NCI-H1436 treated with DMSO at 0.1 percent for 48 hours (cell line): ENCODE results near the gene BPIFA3.

Experiments
- DNase-seq: peaks from one replicate; lab custom pipeline; 2025; lab: John Stamatoyannopoulos, UW

The BPIFA3 gene

GRCh38 chr20:33224399-33224798, 7.2 kb downstream of the BPIFA3 start:
- DNase-seq: no peak

DNA sequence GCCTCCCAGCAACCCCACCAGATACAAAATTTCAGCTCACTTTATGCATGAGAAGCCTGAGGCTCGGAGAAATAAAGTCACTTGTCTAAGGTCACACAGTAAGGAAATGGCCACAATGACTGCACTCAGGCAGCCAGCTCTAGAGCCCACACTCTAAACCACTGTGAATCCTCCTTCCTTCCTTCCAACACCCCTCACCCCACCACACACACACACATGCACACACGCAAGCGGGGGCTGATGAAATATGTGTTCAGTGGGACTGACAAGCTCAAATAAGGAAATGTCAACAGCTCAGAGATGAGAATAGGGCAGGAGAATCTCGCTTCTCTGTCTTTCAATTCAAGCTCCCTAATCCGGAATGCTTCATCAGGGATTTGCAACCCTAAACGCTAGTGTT, 12.7 kb downstream of the BPIFA3 start:
- no peak for DNase-seq

GRCh38 chr20:33231237-33231636, 14.1 kb downstream of the BPIFA3 start:
- no peak for DNase-seq

DNA sequence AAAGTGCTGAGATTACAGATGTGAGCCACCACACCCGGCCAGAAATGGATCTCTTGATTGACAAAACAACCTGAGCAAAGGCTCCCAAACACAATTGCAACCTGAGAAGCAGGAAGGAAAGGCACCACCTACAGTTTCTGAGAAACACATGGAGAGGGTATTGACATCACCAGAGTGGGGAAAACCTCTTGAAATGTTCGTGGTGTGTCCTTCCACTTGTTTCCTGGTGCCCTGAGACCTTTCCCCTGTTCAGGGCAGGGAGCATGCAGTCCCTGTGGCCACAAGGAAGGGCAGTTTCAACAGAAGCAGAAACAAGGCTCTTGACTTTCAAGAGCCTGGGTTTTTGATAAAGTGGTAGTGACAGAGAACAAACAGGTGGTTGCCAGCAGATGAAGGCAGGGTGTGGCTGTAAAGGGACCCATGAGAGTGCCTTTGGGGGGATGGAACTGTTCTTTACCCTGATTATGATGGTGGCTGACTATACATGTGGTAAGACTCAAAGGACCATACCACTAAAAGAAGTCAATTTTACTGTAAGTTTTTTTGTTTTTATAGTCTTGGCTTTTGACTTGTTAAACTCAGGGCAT, 15.4 kb downstream of the BPIFA3 start:
- peak; percentile 11 for DNase-seq

GRCh38 chr20:33233129-33233774, 16.1 kb downstream of the BPIFA3 start:
- no peak for DNase-seq

GRCh38 chr20:33234050-33234449, 16.9 kb downstream of the BPIFA3 start:
- no peak for DNase-seq

DNA sequence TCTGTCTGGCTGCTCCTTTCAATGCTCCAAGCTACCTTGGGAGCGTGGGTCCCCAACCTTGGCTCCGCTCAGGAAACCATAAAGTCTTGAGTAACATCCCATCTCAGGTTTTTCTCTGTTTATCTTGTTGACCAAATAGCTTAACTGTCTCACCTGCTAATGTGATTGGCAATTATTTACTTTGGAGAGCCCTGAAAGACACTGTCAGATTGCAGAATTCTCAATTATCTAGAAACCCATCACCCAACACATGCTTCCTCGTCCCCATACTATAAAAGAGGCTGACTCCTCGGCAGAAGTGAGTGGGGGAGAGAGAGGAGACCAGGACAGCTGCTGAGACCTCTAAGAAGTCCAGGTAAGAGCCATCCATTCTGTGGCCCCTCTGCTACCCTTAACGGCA, 18.5 kb downstream of the BPIFA3 start, which contains the start of gene BPIFA1:
Gene BPIFA1 (plus strand): TSS at position 301 of the 400 bp plus-strand sequence. CDS start 1,716 bp downstream, outside the sequence.
- no peak for DNase-seq

- no peak for DNase-seq
Observed at GRCh38 chr20:33236351-33236750, 19.2 kb downstream of the BPIFA3 start.

DNA sequence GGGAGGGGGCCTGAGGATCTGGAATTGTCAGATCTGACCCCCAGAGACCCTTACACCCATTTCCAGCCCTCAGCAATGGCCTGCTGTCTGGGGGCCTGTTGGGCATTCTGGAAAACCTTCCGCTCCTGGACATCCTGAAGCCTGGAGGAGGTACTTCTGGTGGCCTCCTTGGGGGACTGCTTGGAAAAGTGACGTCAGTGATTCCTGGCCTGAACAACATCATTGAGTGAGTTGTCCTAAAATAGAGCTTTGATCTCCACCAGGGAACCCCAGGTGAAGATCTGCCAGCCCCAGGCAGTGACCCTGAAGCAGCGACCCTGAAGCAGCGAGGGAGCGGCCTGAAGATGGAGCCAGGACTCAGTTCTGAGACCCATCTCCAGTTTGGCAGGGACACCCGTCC, 20.8 kb downstream of the BPIFA3 start:
- no peak for DNase-seq

- DNase-seq: no peak
Observed at GRCh38 chr20:33239418-33239817, 22.3 kb downstream of the BPIFA3 start.

DNA sequence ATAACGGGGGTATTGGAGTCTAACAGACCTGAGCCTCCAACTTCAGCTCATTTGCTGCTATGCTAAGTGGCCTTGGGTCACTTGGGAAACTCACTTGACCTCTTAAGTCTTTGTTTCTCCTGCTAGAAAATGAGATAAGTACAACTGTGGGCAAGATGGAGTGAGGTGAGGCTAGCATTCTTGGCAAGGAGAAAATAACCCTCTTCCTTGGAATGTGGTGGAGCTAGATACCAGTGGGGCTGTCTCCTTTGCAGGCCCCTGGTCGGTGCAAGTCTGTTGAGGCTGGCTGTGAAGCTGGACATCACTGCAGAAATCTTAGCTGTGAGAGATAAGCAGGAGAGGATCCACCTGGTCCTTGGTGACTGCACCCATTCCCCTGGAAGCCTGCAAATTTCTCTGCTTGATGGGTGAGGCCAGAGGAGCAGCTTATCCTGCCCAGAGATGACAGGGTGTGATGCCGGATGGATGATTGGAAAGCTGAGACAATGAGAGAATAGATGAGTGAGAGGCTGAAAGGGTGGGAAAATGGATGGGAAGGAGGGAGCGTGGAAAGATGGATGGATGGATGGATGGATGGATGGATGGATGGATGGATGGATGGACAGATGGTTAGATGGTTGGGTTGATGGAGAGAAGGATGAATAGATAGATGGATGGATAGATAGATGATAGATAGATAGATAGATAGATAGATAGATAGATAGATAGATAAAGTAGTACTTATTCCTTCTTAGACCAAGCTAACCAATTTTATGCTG, 23.0 kb downstream of the BPIFA3 start:
- DNase-seq: no peak

GRCh38 chr20:33240923-33241322, 23.8 kb downstream of the BPIFA3 start:
- no peak for DNase-seq

DNA sequence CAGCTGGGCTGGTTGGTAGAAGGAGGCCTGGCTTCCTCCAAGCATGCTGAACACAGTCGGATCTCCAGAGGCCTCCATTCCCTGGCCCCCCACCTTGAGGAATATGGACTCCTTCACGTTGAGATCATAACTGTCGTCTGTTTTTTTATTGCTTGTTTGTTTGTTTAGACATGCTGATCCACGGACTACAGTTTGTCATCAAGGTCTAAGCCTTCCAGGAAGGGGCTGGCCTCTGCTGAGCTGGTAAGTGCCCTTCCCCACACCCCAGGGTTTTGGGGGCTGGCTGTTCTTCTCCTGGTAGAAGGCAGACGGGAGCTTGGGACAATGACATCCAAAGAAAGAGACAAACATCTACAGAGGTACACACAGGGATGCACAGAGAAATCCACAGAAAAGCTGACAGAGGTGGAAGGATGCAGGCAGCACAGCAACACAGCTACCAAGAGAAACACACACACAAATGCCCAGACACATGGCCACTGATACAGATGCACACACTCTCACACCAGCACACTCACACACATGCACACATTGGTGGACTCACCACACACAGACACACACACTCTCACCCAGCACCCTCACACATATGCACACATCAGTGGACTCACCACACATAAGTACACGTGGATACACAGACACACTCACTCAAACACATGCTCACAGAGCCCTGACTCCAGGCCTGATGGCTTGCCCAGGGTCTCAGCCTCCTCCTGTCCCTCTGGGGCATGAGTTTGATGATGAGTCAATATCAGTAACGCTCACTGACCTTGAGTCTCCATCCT, 25.4 kb downstream of the BPIFA3 start:
- no peak for DNase-seq

GRCh38 chr20:33246077-33246476, 28.9 kb downstream of the BPIFA3 start:
- DNase-seq: no peak

- DNase-seq: no peak
Observed at GRCh38 chr20:33249456-33249855, 32.3 kb downstream of the BPIFA3 start.

DNA sequence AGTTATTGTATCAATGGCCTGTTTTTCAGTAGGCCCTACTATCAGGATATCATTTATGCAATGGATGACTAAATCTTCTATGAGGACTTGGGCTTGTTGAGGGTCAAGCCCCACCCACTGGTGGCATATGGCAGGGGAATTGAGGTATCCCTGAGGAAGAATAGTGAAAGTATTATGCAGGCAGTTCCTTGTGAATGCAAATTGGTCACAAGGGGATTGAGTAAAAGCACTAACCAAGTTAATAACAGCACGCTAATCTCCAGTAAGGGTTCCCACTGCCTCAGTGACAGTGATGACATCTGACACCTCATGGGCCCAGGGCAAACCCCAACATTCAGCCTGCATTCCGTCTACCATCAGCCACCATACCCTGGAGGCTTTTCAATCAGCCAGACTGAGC, 33.5 kb downstream of the BPIFA3 start:
- DNase-seq: no peak

DNA sequence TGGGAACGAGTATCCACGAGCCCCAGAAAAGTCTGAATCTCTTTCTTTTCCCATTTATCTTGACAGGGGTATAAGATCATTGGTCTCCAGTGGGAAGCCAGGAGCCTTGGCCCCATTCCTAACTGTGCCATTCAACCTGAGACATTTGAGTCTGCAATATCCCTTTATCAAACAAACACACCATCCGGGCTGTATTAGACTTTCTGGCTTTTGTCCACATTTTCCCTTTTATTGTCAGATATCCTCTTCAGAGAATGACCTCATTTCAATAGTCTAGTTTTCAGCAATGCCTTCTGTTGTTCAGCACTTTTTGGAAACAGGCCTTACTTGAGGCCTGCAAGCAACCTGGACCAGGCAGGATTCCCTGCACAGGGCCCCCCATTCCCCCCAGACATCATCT, 34.3 kb downstream of the BPIFA3 start:
- no peak for DNase-seq

- no peak for DNase-seq
Observed at GRCh38 chr20:33252460-33252859, 35.3 kb downstream of the BPIFA3 start.

- no peak for DNase-seq
Observed at GRCh38 chr20:33255005-33255404, 37.9 kb downstream of the BPIFA3 start.

DNA sequence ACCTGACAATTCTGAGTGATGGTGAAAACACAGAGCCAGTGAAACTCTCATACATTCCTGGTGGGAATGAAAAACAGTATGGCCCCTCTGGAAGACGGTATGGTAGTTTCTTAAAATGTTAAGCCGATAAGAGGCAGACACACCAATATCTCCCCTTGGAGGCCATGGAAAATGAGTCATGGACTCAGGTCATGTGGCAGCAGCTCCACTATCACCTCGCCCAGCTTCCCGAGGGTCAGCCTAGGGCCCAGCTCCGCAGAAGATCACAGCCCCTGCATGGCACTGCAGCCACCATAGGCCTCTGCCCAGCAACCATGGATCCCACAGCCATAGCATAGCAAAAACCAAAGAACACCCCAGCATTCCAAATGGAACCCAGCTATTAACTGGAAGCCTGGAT, 40.1 kb downstream of the BPIFA3 start:
- DNase-seq: no peak

DNA sequence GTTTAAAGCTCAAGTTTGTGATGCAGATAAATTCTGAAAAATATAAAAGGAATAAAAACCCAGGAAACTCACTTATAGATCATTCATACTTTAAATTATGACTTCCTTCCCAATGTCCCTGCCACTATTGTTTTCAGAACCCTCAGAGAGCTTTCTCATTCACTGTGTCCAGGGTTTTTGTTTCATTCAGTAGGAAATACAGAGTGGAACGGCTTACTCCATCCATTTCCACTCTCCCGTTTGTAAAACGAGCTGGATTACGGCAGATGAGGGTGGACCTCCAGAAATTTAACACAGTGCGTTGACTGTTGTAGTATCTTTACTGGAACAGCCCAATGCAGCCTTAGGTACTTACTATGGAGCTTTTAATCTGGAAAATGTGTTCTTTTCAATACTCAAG, 42.2 kb downstream of the BPIFA3 start:
- DNase-seq: no peak

DNA sequence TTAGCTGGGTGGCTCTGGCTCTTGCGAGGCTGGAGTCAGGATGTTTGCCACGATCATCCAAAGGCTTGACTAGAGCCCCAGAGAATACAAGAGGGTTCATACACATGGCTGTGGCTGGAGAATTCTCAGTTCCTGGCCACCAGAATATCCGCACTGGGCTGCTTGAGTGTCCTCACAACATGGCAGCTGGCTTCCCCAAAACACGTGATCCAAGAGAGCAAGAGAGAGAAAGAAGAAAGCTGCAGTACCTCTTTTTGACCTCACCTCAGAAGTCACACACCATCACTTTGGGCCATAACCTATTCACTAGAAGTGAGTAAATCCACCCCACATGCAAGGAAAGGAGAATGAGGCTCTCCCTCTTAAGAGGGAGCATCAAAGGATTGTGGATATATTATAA, 44.3 kb downstream of the BPIFA3 start:
- DNase-seq: no peak

DNA sequence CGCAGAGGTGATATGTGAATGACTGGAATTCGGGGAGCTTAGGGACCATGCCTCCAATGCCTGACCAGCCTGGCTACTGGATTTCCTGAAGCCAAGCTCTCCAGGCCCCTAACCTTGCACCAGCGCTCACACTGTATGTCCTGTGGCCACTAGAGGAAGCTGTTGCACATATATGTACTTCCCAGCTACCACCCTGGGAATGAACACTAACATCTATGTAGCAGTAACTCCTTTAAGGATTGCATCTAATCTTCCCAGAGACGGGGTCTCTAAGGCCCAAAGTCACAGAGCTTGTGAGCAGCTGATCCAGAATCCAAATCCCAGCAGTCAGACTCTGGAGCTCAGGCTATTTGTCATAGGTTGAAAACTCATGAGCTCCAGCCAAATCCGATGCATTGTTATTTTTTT, 45.5 kb downstream of the BPIFA3 start:
- no peak for DNase-seq
